Erythroblast (primary cell): Measurements from ENCODE around the gene TMOD3.

Source experiments
- GATA1 ChIP-seq: IDR thresholded peaks from 2 replicates; pipeline ENCODE4 v1.6.1; 2011; ENCODE audit warnings: low read depth, mild to moderate bottlenecking, control low read depth, low read length, moderate library complexity
- POLR2A ChIP-seq: IDR thresholded peaks from 2 replicates; pipeline ENCODE4 v1.6.1; 2011; ENCODE audit warnings: mild to moderate bottlenecking, low read length

- TF ChIP-seq GATA1 (no peak), POLR2A (no peak)
Observed at GRCh38 chr15:51936105-51936478, 106.6 kb downstream of the TMOD3 start.
